NCI-H345 treated with DMSO at 0.1 percent for 48 hours (cell line): ENCODE results near the gene MUL1.

Experiments
- DNase-seq: peaks from one replicate; lab custom pipeline; 2025; ENCODE audit not compliant: unreplicated experiment; lab: John Stamatoyannopoulos, UW

Gene MUL1, protein sequence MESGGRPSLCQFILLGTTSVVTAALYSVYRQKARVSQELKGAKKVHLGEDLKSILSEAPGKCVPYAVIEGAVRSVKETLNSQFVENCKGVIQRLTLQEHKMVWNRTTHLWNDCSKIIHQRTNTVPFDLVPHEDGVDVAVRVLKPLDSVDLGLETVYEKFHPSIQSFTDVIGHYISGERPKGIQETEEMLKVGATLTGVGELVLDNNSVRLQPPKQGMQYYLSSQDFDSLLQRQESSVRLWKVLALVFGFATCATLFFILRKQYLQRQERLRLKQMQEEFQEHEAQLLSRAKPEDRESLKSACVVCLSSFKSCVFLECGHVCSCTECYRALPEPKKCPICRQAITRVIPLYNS

DNA sequence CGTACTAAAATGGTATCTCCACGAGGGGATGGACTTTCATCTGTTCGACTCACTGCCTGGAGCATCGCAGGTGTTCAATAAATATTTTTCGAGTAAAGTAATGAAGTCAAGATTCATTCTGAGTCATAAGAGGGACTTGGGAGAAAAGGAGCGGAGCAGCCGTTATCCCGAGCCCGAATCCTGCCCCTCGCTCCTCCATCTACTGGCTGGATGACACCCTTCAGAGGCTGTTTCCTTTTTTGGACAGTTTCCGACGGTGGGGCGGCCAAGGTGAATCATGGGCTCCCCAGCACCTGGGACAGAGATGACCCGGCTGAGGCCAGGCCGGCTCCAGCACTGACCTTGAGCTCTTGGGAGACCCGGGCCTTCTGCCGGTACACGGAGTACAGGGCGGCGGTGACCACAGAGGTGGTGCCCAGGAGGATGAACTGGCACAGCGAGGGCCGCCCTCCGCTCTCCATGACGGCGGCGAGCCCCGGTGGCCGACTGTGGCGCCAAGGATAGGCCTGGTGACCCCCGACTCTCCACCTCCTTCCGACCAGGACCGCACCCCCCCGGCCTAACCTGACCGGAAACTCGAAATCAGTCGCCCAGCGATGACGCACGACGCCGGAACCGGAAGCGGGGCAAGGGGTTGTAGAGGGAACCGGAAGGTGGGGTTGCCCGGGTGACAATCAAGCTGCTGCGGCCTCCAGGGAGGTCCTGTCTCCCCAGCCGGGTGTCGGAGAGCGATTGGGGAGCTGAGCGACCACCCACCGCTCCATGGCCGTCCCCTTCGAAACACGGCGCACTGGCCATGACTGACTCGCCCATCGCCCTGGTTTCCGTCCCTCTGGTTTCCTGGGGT, at the start of gene MUL1:
Gene MUL1, minus strand, starts transcription at position 588 of the 847 bp plus-strand sequence. Its CDS starts 127 bp downstream, at position 461.
- peak; percentile 73 for DNase-seq

GRCh38 chr1:20555758-20556120, 47.8 kb upstream of the MUL1 start:
- no peak for DNase-seq

- no peak for DNase-seq
These were observed 47.2 kb upstream of the MUL1 start for GRCh38 chr1:20555025-20555757.

DNA sequence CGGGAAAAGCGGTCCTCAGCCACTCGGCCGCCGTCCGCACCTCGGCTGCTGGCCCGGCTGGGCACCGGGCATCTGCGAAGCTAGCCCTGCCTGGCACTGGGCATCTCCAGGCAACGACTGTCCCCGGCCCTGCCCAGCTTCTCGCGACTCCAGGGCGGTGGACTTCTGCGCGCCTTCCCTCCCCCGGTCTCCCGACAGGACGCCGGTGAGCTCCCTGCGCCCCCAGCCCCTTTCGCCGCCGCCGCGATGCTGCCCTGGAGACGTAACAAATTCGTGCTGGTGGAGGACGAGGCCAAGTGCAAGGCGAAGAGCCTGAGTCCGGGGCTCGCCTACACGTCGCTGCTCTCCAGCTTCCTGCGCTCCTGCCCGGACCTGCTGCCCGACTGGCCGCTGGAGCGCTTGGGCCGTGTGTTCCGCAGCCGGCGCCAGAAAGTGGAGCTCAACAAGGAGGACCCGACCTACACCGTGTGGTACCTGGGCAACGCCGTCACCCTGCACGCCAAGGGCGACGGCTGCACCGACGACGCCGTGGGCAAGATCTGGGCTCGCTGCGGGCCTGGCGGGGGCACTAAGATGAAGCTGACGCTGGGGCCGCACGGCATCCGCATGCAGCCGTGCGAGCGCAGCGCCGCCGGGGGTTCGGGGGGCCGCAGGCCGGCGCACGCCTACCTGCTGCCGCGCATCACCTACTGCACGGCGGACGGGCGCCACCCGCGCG, 44.9 kb upstream of the MUL1 start:
- DNase-seq, result no peak

DNA sequence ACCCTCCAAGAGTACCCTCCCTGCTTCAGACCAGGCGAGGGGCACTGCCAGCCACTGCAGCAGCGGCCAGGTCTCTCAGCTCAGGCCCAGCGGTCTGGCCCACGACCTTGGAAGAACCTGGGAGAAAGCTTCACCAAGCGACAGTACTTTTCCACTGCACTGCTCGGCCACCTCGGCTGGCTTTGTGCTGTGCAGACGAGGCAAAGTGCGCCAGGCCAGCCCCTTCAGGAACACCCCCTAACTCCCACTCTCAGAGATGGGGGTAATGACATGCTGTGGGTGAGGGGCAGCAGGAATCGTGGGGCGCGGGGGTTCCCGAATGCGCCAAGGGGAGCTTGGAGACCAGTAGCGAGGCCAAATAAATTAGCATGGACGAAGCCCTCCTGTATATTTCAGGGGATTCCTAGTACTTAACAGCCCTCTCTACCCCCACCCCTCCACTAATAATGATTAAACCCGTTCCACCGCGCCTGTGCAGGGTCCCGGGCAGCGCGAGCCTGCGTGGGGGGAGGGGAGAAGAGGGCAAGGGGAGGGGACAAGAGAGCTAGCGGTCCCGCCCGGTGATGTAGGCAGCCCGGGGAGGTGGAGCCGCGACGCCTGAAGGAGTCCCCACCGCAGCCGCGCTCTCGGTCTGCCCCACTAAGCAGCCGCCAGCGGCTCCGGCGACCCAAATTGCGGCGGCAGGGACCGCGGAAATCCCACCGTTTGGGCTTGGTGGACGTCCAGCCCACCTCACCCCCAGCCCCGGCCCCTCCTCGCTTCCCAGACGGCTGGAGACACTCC, 44.2 kb upstream of the MUL1 start, which contains the start of gene FAM43B:
Gene FAM43B, plus strand, starts transcription at position 629 of the 783 bp plus-strand sequence. CDS start 401 bp downstream, outside the sequence.
- DNase-seq, result no peak

GRCh38 chr1:20551161-20551560, 43.2 kb upstream of the MUL1 start:
- no peak for DNase-seq

GRCh38 chr1:20546637-20547036, 38.7 kb upstream of the MUL1 start:
- DNase-seq, result no peak

GRCh38 chr1:20540281-20540680, 32.3 kb upstream of the MUL1 start:
- no peak for DNase-seq

GRCh38 chr1:20538760-20539551, 31.0 kb upstream of the MUL1 start:
- no peak for DNase-seq

DNA sequence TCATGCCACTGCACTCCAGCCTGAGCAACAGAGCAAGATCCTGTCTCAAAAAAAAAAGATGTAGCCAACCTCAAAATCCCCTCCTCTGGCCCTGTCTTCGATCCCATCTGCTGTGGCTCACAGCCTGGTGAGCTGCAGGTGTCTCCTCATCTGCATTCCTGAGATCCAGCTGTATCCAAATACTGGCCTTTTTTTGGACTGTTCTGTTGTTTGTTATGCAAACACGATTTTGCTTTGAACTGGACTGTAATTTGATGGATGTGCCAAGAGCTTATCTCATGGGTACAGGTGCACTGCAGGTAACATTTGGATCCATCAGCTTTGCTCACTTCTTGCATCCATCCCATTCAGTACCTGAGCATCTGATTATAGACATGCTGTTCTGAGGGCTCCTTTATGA, 30.3 kb upstream of the MUL1 start:
- peak; percentile 7 for DNase-seq

GRCh38 chr1:20534659-20535417, 26.9 kb upstream of the MUL1 start:
- DNase-seq, result no peak

- DNase-seq, result no peak
These were observed 25.7 kb upstream of the MUL1 start for GRCh38 chr1:20533635-20534034.

DNA sequence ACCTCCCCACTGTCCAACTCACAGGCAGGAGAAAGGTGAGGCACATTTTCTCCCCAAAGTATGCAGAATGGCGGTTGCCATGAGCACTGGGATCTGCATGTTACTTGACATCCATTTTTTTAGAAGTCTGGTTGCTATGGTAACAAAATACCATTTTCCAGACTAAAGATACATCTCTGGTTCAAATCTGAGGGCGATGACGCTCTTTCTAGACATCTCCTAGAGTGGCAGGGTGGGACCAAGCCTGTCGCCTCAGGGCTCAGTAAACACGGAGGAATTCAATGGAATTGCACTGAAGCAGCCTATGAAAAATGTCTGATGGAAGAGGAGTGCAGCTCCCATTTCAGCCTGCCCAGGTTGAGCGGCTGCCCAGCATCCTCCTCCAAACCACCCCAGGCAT, 22.9 kb upstream of the MUL1 start:
- DNase-seq, result no peak

GRCh38 chr1:20530306-20530705, 22.4 kb upstream of the MUL1 start:
- DNase-seq, result peak; percentile 3

DNA sequence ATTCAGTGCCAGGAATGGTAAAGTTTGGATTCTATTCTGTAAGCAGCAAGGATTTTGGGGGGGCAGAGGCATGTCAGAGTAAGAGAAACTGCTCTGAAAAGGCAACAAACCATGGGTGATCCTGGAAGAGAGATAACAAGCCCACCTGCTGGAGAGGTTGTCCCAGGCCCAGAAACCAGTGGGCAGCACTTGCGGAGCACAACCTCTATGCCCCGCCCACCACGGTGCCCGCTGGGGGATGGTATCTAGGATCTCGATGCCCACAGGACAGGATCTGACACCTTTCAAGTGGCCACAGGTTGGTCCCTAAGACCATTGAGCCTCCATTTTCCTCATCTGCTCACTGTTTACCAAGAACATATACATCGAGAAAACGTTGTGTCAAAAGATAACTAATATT, 20.3 kb upstream of the MUL1 start:
- no peak for DNase-seq

DNA sequence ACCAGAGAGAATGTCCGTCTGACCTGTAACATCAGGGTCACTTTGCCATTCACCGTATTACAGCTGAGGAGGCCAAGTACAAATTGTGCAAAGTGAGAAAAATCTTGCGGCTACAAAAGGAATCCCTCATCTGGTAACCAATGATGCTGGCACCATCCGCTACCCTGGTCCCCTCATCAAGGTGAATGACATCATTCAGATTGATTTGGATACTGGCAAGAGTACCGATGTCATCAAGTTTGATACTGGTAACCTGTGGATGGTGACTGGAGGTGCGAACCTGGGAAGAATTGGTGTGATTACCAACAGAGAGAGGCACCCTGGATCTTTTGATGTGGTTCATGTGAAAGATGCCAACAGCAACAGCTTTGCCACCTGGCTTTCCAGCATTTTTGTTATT, 18.3 kb upstream of the MUL1 start:
- no peak for DNase-seq

GRCh38 chr1:20521960-20522861, 14.3 kb upstream of the MUL1 start:
- DNase-seq, result peak; percentile 68
